ENCODE results near the gene PPP1R14C.

Gene PPP1R14C

GRCh38 chr6:150243620-150244314 is 100.9 kb downstream of the PPP1R14C start:
- TF ChIP-seq NFIC (IDR thresholded peaks at IDR 0.05) (no peak), EGR1 (IDR thresholded peaks at IDR 0.05) (no peak), FOXM1 (IDR thresholded peaks at IDR 0.05; ENCODE audit: borderline replicate concordance, low read depth) (no peak), REST (IDR thresholded peaks at IDR 0.05; ENCODE audit: low read depth) (no peak), YY1 (IDR thresholded peaks at IDR 0.05; ENCODE audit: low read depth) (no peak), CEBPB (IDR thresholded peaks at IDR 0.05) (no peak), CREB1 (IDR thresholded peaks at IDR 0.05; ENCODE audit: low read depth) (no peak), ZBTB7A (IDR thresholded peaks at IDR 0.05; ENCODE audit: low read depth) (no peak), MAX (IDR thresholded peaks at IDR 0.05) (no peak), TCF12 (IDR thresholded peaks at IDR 0.05; ENCODE audit: low read depth) (no peak), TEAD4 (IDR thresholded peaks at IDR 0.05) (no peak), EP300 (IDR thresholded peaks at IDR 0.05; ENCODE audit: borderline replicate concordance) (no peak)

GRCh38 chr6:150245148-150245935 is 102.5 kb downstream of the PPP1R14C start:
- no peak for TF ChIP-seq TEAD4 (IDR thresholded peaks at IDR 0.05)
- no peak for TF ChIP-seq TAF1 (IDR thresholded peaks at IDR 0.05; ENCODE audit: low read depth)
- no peak for TF ChIP-seq CREB1 (IDR thresholded peaks at IDR 0.05; ENCODE audit: low read depth)
- no peak for TF ChIP-seq NFIC (IDR thresholded peaks at IDR 0.05)
- TF ChIP-seq ZBTB7A (IDR thresholded peaks at IDR 0.05; ENCODE audit: low read depth), result no peak
- no peak for TF ChIP-seq REST (IDR thresholded peaks at IDR 0.05; ENCODE audit: low read depth)
- TF ChIP-seq EGR1 (IDR thresholded peaks at IDR 0.05), result no peak
- TF ChIP-seq EP300 (IDR thresholded peaks at IDR 0.05; ENCODE audit: borderline replicate concordance), result no peak
- no peak for TF ChIP-seq TCF12 (IDR thresholded peaks at IDR 0.05; ENCODE audit: low read depth)
- no peak for TF ChIP-seq MAX (IDR thresholded peaks at IDR 0.05)
- no peak for TF ChIP-seq YY1 (IDR thresholded peaks at IDR 0.05; ENCODE audit: low read depth)
- TF ChIP-seq FOXM1 (IDR thresholded peaks at IDR 0.05; ENCODE audit: borderline replicate concordance, low read depth), result no peak
- TF ChIP-seq CEBPB (IDR thresholded peaks at IDR 0.05), result no peak
- TF ChIP-seq RAD21 (IDR thresholded peaks at IDR 0.05; ENCODE audit: low read depth), result no peak
- no peak for TF ChIP-seq USF1 (IDR thresholded peaks at IDR 0.05)

GRCh38 chr6:150247803-150248202 is 105.0 kb downstream of the PPP1R14C start:
- no peak for TF ChIP-seq TAF1 (IDR thresholded peaks at IDR 0.05; ENCODE audit: low read depth)
- no peak for TF ChIP-seq CREB1 (IDR thresholded peaks at IDR 0.05; ENCODE audit: low read depth)
- TF ChIP-seq TEAD4 (IDR thresholded peaks at IDR 0.05), result no peak
- TF ChIP-seq EP300 (IDR thresholded peaks at IDR 0.05; ENCODE audit: borderline replicate concordance), result no peak
- TF ChIP-seq REST (IDR thresholded peaks at IDR 0.05; ENCODE audit: low read depth), result no peak
- no peak for TF ChIP-seq RAD21 (IDR thresholded peaks at IDR 0.05; ENCODE audit: low read depth)
- TF ChIP-seq USF1 (IDR thresholded peaks at IDR 0.05), result no peak
- TF ChIP-seq EGR1 (IDR thresholded peaks at IDR 0.05), result no peak
- no peak for TF ChIP-seq YY1 (IDR thresholded peaks at IDR 0.05; ENCODE audit: low read depth)
- TF ChIP-seq ZBTB7A (IDR thresholded peaks at IDR 0.05; ENCODE audit: low read depth), result no peak
- TF ChIP-seq MAX (IDR thresholded peaks at IDR 0.05), result no peak
- no peak for TF ChIP-seq TCF12 (IDR thresholded peaks at IDR 0.05; ENCODE audit: low read depth)
- no peak for TF ChIP-seq FOXM1 (IDR thresholded peaks at IDR 0.05; ENCODE audit: borderline replicate concordance, low read depth)
- TF ChIP-seq NFIC (IDR thresholded peaks at IDR 0.05), result no peak
- no peak for TF ChIP-seq CEBPB (IDR thresholded peaks at IDR 0.05)

Measured in Ishikawa (cell line).